ENCODE measurements around the gene LYVE1. TPM values are rescaled to one million over a fixed set of nuclear protein-coding genes. Genes with fewer than 3 reads are reported as not detected.

Gene LYVE1
- total RNA-seq, 6 experiments from 2014 or later, result 9.3 to 60.8 (median 28.3) TPM

DNA sequence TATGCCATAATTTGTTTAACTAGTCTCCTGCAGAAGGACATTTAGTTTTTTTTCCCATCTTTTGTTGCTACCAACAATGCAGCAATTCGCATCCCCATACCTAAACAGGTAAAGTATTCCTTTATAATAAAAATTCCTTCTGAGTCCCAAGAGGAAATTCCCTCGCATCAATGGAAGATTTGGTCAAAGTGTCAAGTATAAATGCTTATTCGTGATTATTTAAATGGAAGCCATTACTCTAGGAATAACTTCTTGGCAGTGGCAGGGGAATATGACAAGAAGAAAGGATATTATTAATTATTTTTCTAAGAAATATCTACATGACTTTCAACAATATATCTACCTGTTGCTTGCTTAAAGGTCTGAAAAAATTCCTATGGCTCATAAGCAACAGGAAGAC lies 53.0 kb downstream of the LYVE1 start:
- intact Hi-C loops (cut with DNase I), result no loop called here
- Histone ChIP-seq H3K27me3 (no peaks in the 10 kb centered on the region), H3K4me3 (no peak overlapping the region), H3K27ac (no peak overlapping the region), H3K9me3 (no peaks in the 10 kb centered on the region), H3K36me3 (peaks cover 0 to 11% (median 2%) of the 10 kb centered on the region in 4 donors), H3K4me1 (no peaks in the 10 kb centered on the region)
- WGBS (ENCODE audit: insufficient coverage, low coverage, low lambda C conversion rate, missing lambda C conversion rate), result 82% methylated on average over 3 of the region's 3 CpGs
- ATAC-seq, result no peak
- no peak for TF ChIP-seq POLR2A (IDR thresholded peaks at IDR 0.05)
- TF ChIP-seq, protein P1, sequence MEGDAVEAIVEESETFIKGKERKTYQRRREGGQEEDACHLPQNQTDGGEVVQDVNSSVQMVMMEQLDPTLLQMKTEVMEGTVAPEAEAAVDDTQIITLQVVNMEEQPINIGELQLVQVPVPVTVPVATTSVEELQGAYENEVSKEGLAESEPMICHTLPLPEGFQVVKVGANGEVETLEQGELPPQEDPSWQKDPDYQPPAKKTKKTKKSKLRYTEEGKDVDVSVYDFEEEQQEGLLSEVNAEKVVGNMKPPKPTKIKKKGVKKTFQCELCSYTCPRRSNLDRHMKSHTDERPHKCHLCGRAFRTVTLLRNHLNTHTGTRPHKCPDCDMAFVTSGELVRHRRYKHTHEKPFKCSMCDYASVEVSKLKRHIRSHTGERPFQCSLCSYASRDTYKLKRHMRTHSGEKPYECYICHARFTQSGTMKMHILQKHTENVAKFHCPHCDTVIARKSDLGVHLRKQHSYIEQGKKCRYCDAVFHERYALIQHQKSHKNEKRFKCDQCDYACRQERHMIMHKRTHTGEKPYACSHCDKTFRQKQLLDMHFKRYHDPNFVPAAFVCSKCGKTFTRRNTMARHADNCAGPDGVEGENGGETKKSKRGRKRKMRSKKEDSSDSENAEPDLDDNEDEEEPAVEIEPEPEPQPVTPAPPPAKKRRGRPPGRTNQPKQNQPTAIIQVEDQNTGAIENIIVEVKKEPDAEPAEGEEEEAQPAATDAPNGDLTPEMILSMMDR (IDR thresholded peaks at IDR 0.05), result no peak
- DNase-seq, result no peak

DNA sequence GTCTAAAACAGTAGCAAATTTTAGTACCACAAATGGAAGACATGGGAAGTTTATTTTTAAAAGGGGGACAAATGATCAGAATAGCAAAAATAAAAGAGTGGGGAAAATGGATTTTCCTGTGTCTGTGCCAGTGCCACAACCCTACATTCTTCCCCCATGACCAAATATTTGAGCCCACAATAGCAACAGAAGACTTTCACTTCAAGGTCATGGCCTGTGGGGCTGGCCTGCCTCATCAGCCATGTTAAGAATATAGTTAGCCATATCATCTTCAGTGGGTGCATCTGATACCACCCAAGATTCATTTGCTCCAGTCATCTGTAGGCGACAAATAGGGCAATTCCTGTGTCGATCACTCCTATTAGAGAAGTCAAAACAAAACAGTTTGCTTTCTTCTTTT lies 53.8 kb downstream of the LYVE1 start:
- H3K4me3 ChIP-seq, result no peak overlapping the region
- WGBS (ENCODE audit: insufficient coverage, low coverage, low lambda C conversion rate, missing lambda C conversion rate), result 83% methylated on average over 2 of the region's 2 CpGs
- intact Hi-C loops (cut with DNase I), result no loop called here
- peaks cover 0 to 7% (median 2%) of the 10 kb centered on the region in 4 donors for H3K36me3 ChIP-seq
- TF ChIP-seq, protein P1 (IDR thresholded peaks at IDR 0.05), result no peak
- no peak for TF ChIP-seq POLR2A (IDR thresholded peaks at IDR 0.05)
- no peak for DNase-seq
- H3K9me3 ChIP-seq, result no peaks in the 10 kb centered on the region
- no peaks in the 10 kb centered on the region for H3K4me1 ChIP-seq
- H3K27me3 ChIP-seq, result no peaks in the 10 kb centered on the region
- ATAC-seq, result no peak
- no peak overlapping the region for H3K27ac ChIP-seq

DNA sequence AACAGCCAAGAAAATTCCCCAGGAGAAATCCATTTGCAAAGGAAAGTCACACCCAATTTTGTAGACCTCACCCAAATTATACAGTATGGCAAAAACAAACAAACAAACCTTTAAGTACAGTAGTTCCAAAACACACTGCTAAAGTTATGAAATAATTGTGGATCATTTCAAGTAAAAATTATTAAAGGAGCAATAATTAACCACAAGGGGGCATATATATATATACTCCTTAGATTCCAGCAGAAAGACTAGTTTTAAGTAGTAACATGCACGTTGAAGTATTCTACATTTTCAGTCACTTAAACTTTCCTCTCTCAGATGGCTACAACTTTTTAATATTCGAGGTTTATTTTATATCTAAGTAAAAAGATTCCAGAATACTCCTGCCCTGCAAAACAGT lies 54.3 kb downstream of the LYVE1 start:
- Histone ChIP-seq H3K4me3 (no peak overlapping the region), H3K36me3 (peaks cover 0 to 2% (median 0%) of the 10 kb centered on the region in 4 donors), H3K4me1 (no peaks in the 10 kb centered on the region), H3K27me3 (no peaks in the 10 kb centered on the region), H3K27ac (no peak overlapping the region), H3K9me3 (no peaks in the 10 kb centered on the region)
- TF ChIP-seq, protein P1 (IDR thresholded peaks at IDR 0.05), result peak; percentile 20 to 35 (median 30)
- no peak for TF ChIP-seq POLR2A (IDR thresholded peaks at IDR 0.05)
- intact Hi-C loops (cut with DNase I), result no loop called here
- WGBS (ENCODE audit: insufficient coverage, low coverage, low lambda C conversion rate, missing lambda C conversion rate), result 39% methylated on average over 2 of the region's 2 CpGs
- DNase-seq (no peak), ATAC-seq (no peak)

DNA sequence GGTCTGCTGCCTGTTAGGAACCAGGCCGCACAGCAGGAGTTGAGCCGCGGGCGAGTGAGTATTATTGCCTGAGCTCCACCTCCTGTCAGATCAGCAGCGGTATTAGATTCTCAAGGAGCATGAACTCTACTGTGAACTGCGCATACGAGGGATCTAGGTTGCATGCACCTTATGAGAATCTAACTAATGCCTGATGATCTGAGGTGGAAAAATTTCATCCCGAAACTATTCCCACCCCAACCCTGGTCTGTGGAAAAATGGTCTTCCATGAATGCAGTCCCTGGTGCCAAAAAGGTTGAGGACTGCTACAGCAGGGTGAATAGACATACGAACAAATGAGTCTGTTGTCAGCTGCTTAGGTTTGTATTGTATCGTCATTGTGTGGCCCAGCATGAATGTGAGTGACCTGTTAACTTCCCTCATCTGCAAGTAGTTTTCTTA lies 57.3 kb downstream of the LYVE1 start:
- H3K4me3 ChIP-seq, result no peak overlapping the region
- DNase-seq, result no peak
- intact Hi-C loops (cut with DNase I), result no loop called here
- H3K27ac ChIP-seq, result no peak overlapping the region
- 87% methylated on average over 10 of the region's 10 CpGs for WGBS (ENCODE audit: insufficient coverage, low coverage, low lambda C conversion rate, missing lambda C conversion rate)
- TF ChIP-seq, protein P1 (IDR thresholded peaks at IDR 0.05), result no peak
- no peak for TF ChIP-seq POLR2A (IDR thresholded peaks at IDR 0.05)
- no peaks in the 10 kb centered on the region for H3K9me3 ChIP-seq
- no peaks in the 10 kb centered on the region for H3K36me3 ChIP-seq
- H3K4me1 ChIP-seq, result no peaks in the 10 kb centered on the region
- no peaks in the 10 kb centered on the region for H3K27me3 ChIP-seq
- ATAC-seq, result no peak

MicroRNAs encoded within 50 kb of the gene (microRNA counts, 767-probe panel; counts per million panel counts)
- microRNA hsa-miR-4485, result 237 counts per million

Other genes with a start within 250 kb of the LYVE1 start
- gene AMPD3, start 113.4 kb downstream of the LYVE1 start, total RNA-seq, result 1 to 10 TPM in 5 of 6 experiments, under 1 TPM in 1; 0.98 to 5.0 (median 1.8) TPM
- gene RNF141, start 27.5 kb downstream of the LYVE1 start, total RNA-seq, result 10 to 100 TPM; 11.2 to 21.0 (median 15.1) TPM
- 1 to 10 TPM; 1.2 to 2.3 (median 1.4) TPM for gene IRAG1, start 125.1 kb upstream of the LYVE1 start, total RNA-seq
- gene CTR9, start 182.6 kb upstream of the LYVE1 start, total RNA-seq, result 10 to 100 TPM; 15.9 to 38.9 (median 20.0) TPM
- gene EIF4G2, start 240.3 kb upstream of the LYVE1 start, total RNA-seq, result 100 to 1,000 TPM; 229 to 373 (median 302) TPM